VCaP (cell line): ENCODE measurements around the gene GMPR.
"Not testable (repeated sequence)": the region's sequence is repeated elsewhere in the genome, so short reads cannot be mapped to it uniquely, and the experiment has no call there.

Source experiments
- H3K27ac ChIP-seq: fragments of 450-650 bp; 2 replicates; pipeline ENCODE4 v1.5.1; 2017
- CTCF ChIP-seq: fragments of 450-650 bp; conservative IDR thresholded peaks from 2 replicates; pipeline ENCODE4 v1.5.1; 2017; ENCODE audit warnings: mild to moderate bottlenecking, moderate library complexity

The GMPR gene

DNA sequence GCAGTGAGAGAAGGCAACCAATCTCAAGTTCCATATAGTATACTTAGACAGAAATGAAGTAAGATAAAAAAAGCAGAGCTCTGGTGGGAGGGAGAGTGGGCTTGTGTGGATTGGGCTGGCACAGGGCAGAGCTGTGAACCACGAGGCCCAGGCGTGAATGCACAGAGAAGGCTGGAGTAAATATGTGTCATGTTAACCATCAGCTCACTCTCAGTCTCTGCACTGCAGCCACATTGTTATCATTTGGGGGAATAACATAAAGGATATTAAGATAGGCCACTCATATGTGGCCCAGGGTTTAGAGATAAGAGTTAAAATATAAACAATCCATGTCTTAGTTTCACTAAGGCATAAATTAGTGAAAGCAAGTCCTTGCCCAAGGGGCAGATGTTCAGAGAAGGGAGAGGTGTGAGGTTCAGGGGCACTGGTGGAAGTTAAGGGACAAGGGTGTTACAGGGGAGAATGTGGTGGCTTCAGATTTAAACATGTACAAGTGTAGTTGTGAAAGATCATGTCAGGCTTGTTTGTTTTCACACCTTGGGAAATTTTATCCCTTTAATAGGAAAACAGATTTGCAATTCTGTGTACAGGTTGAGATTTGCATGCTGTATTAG, 14.4 kb downstream of the GMPR start:
- no peak for TF ChIP-seq CTCF
- no peak overlapping the region for H3K27ac ChIP-seq

GRCh38 chr6:16253399-16254144, 15.2 kb downstream of the GMPR start:
- H3K27ac ChIP-seq = no peak overlapping the region
- no peak for TF ChIP-seq CTCF

- TF ChIP-seq CTCF = no peak
- no peak overlapping the region for H3K27ac ChIP-seq
Observed at GRCh38 chr6:16254535-16254934, 16.1 kb downstream of the GMPR start.

GRCh38 chr6:16256781-16257180, 18.4 kb downstream of the GMPR start:
- no peak for TF ChIP-seq CTCF
- H3K27ac ChIP-seq = no peak overlapping the region

DNA sequence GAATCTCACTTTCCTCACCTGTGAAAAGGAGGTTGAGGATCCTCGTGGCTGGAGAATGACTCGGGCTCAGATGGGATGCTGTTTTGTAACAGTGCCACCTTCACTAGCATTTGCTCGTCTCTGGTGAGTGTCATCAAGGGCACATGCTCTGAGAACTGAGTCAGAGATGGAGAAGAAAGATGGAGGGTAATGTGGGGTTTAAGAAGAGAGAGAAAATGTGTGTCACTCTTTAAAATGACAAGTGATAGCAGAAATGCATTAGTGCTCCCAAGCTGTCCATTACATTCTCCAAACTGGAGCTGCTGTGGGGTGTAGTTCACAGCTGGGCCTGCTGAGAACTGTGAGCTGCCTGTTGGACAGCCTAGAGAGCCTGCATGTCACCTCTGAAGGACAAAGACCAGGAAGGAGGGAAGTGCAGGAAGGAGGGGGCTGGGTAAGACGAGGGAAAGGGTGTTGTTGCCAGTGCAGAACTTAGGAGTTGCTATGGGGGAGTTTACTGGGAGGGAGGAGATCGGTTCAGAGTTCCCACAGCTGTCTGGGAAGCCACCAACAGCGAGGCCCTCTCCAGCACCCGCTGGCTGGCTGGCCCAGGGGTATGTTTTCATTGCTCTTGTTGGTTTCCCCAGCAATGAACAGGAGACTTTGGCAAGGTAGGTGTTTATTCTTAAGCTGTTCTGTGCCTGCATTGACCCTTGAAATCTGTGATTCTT, 19.8 kb downstream of the GMPR start:
- H3K27ac ChIP-seq = no peak overlapping the region
- no peak for TF ChIP-seq CTCF

- H3K27ac ChIP-seq = no peak overlapping the region
- no peak for TF ChIP-seq CTCF
Observed at GRCh38 chr6:16258709-16259075, 20.3 kb downstream of the GMPR start.

DNA sequence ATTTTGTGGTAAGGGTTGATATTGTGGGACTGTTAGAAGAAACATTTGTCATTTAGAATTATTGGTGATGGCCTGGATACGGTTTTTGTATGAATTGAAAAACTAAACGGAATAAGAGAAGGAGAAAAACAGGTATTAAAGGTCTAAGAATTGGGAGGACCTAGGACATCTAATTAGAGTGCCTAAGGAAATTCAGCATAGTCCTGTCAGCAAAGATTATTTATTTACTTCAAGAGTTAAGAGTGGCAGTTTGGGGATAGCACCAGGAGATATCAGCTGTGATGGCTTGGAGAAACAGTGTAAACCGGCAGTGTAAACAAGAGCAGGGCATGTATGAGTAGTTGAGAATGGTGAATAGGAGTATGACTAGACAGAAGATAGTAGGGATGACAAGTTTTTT, 21.2 kb downstream of the GMPR start:
- H3K27ac ChIP-seq = not testable (repeated sequence)

GRCh38 chr6:16260602-16261001, 22.2 kb downstream of the GMPR start:
- H3K27ac ChIP-seq = not testable (repeated sequence)

DNA sequence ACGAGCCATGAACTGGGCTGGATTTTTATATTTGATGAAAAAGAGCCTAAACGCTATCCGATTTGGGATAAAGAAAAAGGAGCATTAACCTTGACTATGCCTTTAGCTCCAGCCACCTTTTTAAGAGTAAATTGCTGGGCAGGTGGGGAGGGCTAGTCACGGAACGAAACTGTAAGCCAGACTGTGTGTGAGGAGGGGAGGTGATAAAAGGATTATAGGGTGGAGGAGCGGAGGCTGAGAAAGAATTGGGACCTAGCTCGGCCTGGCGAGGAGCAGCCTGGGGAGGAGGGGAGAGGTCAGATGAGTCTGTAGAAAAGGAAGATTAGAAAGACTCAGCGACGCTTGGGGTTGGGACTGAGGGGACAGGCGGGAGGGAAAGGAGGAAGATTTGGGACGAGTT, 24.4 kb downstream of the GMPR start:
- H3K27ac ChIP-seq = not testable (repeated sequence)

DNA sequence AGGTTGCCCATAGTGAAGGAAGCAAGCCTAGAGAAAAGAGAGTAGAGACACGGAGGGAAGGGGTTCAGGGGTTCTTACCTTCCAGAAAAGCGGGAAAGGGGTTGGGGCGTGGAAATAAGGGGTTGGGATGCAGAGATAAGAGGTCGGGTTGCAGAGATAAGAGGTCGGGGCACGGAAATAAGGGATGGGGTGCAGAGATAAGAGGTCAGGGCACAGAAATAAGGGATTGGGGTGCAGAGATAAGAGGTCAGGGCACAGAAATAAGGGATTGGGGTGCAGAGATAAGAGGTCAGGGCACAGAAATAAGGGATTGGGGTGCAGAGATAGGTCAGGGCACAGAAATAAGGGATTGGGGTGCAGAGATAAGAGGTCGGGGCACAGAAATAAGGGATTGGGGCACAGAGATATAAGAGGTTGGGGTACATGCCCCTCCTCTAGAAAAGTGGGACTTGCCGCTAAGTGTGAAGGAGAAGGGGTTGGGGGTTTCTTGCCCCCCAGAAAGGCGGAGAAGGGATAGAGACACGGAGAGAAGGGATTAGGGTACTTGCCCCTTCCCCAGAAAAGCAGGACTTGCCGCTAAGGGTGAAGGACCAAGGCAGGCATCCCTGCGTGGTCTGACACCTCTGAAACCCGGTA, 25.2 kb downstream of the GMPR start:
- H3K27ac ChIP-seq = not testable (repeated sequence)
